Urinary bladder (tissue), 4 donors: ENCODE data around the gene AMBRA1. TPM values are rescaled to one million over a fixed set of nuclear protein-coding genes. Genes with fewer than 3 reads are reported as not detected.

Source experiments
- DNase-seq: peaks from one replicate; pipeline ENCODE4 v3.0.0-alpha.2; 2015; ENCODE audit errors: extremely low spot score
- H3K27ac ChIP-seq: one replicate; pipeline ENCODE4 v1.5.1; 2013; ENCODE audit warnings: low read depth, mild to moderate bottlenecking, moderate library complexity
- H3K36me3 ChIP-seq: one replicate; pipeline ENCODE4 v1.6.1; 2013; ENCODE audit warnings: mild to moderate bottlenecking, moderate library complexity; ENCODE audit not compliant: insufficient read depth
- H3K4me1 ChIP-seq: one replicate; pipeline ENCODE4 v1.6.1; 2013; ENCODE audit warnings: mild to moderate bottlenecking, moderate library complexity; ENCODE audit not compliant: insufficient read depth
- H3K4me3 ChIP-seq: one replicate; pipeline ENCODE4 v1.5.1; 2013; ENCODE audit warnings: low read depth, low read length
- WGBS: extraction: QIAGEN DNeasy Blood & Tissue Kit; methylation state at CpG from one replicate; pipeline ENCODE4 v1.1.7; 2013; 5-methylcytosine and 5-hydroxymethylcytosine counted together
- polyA plus RNA-seq: library from polyadenylated mRNA; stranded (reverse); fragments of 200-250 nt; gene quantifications from one replicate; pipeline ENCODE4 v1.2.3, GENCODE V29; 2013
- total RNA-seq: library from RNA; depleted of rRNA; stranded (reverse); fragments of >200 nt; gene quantifications from one replicate; pipeline ENCODE4 v1.2.3, GENCODE V29; 2014
- donor health status: healthy with polysubstance abuse.
- donor health status: healthy.

The AMBRA1 gene
- total and polyA plus RNA-seq, 2 donors = 21.9 to 22.9 TPM

DNA sequence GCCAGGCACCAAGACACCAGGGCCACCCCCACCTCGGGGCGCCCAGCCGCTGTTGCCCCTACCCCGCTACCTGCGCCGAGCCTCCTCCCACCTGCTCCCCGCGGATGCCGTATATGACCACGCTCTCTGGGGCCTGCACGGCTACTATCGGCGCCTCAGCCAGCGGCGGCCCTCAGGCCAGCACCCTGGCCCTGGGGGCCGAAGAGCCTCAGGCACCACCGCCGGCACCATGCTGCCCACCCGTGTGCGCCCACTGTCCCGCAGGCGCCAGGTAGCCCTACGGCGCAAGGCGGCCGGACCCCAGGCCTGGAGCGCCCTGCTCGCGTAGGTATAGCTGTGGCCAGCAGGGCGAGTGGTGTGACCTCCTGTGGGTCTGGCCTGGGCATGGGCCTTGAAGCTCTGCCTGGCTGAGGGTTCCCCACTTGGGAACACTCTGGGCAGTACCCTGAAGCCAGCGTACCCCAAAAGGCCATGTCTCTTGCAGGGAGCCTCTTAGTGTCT lies 227.1 kb downstream of the AMBRA1 start:
- Histone ChIP-seq H3K4me1 (no peaks in the 10 kb centered on the region), H3K4me3 (no peak overlapping the region), H3K36me3 (no peaks in the 10 kb centered on the region), H3K27ac (no peak overlapping the region)
- no peak for DNase-seq
- WGBS = 92% methylated on average over 31 of the region's 31 CpGs

DNA sequence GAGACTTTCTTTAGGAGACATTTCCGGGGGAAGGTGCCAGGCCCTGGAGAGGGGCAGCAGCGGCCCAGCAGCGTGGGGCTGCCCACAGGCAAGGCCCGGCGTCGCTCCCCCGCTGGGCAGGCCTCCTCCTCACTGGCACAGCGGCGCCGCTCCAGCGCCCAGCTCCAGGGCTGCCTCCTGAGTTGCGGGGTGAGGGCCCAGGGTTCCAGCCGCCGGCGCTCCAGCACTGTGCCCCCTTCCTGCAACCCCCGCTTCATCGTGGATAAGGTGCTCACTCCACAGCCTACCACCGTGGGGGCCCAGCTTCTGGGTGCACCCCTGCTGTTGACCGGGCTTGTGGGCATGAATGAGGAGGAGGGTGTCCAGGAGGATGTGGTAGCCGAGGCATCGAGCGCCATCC lies 227.6 kb downstream of the AMBRA1 start:
- Histone ChIP-seq H3K4me1 (no peaks in the 10 kb centered on the region), H3K27ac (no peak overlapping the region), H3K36me3 (no peaks in the 10 kb centered on the region), H3K4me3 (no peak overlapping the region)
- 91% methylated on average over 22 of the region's 22 CpGs for WGBS
- DNase-seq = no peak

DNA sequence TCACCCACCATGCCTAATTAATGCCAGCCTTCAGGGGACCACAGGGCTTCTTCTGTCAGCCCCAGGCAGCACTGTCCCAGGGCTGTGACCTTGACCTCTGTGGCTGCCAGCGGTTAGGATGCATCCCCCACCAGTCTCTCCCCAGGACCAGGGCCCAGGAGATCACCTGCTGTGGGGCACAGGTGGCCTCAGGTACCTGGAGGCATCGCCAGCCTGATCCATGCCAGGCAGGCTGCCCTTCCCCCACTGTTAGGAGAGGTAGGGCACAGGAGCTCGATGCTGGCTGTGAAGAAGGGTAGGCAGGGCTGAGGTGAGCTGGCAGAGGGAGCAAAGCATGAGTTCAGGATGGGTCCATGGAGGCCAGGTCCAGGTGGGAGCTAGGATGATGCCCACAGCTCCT lies 229.0 kb downstream of the AMBRA1 start:
- DNase-seq = no peak
- 87% methylated on average over 3 of the region's 3 CpGs for WGBS
- Histone ChIP-seq H3K4me3 (no peak overlapping the region), H3K4me1 (no peaks in the 10 kb centered on the region), H3K36me3 (no peaks in the 10 kb centered on the region), H3K27ac (no peak overlapping the region)

DNA sequence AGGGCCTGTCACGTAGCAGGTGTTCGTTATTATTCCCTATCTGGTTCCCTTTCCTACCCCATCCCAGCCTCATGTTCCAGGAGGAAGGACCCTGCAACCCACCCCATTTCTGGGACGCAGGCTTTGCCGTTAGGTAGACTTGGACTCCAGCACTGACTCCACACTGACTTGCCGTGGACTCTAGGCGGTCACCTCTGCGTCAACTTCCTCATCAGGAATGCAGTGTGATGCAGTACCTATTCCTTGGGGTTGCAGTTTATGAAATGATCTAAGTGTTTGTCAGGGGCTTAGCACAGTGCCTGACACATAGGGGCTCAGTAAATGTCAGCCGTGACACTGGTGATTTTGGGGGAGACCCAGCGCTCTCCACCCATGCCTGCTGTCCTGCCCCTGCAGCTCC lies 229.8 kb downstream of the AMBRA1 start:
- no peaks in the 10 kb centered on the region for H3K4me1 ChIP-seq

DNA sequence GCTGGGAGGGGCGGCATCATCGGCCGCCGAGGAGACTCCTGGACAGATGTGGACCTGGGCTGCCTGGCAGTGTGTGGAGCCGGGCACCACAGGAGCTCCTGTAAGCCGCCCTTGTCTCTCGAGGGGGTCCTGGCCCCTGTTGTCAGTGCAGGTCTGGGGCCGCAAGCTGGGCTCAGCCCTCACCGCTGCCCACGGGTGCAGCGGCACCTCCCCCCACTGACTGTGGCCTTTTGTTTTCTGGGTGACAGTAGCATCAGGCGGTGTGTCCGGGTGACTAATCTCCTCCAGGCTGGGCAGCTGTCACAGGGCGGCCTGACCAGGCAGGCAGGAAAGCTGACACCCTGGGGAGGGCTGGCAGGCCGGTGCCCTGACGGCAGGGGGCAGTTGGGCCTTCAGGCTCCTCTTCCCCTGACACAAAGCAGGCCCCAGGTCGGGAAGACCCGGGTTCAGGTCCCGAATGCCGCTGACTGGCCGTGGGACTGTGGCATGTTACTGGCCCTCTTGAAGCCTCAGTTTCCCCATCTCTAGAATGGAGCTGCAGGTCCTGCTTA lies 230.3 kb downstream of the AMBRA1 start:
- DNase-seq = no peak
- H3K4me3 ChIP-seq = no peak overlapping the region

More for the DNA sequence above, 229.8 kb downstream of the AMBRA1 start:
- WGBS = 91% methylated on average over 9 of the region's 9 CpGs
- H3K4me3 ChIP-seq = no peak overlapping the region
- DNase-seq = no peak
- H3K27ac ChIP-seq = no peak overlapping the region
- H3K36me3 ChIP-seq = no peaks in the 10 kb centered on the region

DNA sequence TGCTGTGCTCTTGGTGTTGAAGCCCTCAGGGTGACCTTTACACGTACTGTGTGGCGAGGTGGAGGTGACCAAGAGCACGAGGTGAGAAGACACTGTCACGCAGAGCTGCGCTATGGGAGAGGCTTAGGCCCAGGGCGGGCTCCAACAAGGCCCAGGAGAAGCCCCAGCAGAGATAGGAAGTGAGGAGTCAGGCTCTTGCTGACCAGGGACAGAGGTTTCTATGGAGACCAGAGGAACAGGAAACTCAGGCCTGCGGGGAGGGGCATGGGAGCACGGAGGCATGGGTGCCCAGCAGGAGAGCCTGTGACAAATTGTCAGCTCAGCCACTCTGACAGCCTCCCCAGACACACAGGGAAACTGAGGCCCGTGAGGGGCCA lies 230.8 kb downstream of the AMBRA1 start:
- no peak overlapping the region for H3K4me3 ChIP-seq
- no peaks in the 10 kb centered on the region for H3K36me3 ChIP-seq
- peak overlapping the region; percentile 45 for H3K27ac ChIP-seq
- no peaks in the 10 kb centered on the region for H3K4me1 ChIP-seq
- no peak for DNase-seq
- 54% methylated on average over 9 of the region's 9 CpGs for WGBS

More for the DNA sequence above, 230.3 kb downstream of the AMBRA1 start:
- WGBS = 72% methylated on average over 21 of the region's 21 CpGs
- Histone ChIP-seq H3K36me3 (no peaks in the 10 kb centered on the region), H3K4me1 (no peaks in the 10 kb centered on the region), H3K27ac (peak overlapping the region; percentile 45)

DNA sequence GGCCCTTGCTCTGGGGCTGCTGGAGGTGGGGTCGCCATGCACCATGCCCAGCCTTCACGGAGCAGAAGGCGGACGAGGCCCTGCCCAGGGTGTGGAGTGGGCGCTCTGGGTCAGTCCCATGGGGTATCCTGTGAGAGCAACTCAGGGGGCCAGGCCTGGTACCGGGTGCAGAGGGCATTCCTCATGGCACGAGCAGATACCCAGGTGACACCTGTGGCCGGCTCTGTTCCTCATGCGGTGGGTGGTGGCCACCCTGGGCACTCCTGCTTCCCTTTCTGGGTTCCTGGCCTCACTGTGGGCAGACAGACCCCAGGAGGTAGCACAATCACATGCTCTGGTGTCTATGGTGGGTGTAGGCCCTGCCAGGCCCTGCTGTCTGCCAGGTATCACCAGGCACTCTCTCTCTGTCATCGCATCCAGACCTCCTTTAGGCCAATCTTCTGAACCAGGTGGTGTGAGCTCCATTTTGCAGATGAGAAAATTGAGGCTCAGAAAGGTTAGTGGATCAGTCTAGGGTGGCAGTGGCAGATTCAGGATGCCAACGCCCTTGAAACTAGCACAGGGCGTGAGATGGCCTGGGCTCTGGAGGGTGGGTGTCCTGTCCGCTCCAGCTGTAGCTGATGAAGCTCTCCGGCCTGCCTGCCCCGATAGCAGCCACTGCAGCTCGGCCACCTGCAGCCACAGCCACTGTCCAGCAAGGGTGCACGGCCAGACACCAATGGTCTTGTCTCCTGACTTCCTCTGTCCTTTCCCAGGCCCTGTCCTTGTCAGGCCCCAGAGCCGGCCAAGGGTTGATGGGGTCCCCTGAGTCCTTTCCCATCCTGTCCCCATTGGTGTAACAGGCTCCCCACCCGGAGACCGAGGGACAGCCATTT lies 231.4 kb downstream of the AMBRA1 start:
- Histone ChIP-seq H3K27ac (peak overlapping the region; percentile 1), H3K36me3 (no peaks in the 10 kb centered on the region), H3K4me3 (no peak overlapping the region), H3K4me1 (no peaks in the 10 kb centered on the region)
- 78% methylated on average over 20 of the region's 20 CpGs for WGBS
- DNase-seq = no peak

DNA sequence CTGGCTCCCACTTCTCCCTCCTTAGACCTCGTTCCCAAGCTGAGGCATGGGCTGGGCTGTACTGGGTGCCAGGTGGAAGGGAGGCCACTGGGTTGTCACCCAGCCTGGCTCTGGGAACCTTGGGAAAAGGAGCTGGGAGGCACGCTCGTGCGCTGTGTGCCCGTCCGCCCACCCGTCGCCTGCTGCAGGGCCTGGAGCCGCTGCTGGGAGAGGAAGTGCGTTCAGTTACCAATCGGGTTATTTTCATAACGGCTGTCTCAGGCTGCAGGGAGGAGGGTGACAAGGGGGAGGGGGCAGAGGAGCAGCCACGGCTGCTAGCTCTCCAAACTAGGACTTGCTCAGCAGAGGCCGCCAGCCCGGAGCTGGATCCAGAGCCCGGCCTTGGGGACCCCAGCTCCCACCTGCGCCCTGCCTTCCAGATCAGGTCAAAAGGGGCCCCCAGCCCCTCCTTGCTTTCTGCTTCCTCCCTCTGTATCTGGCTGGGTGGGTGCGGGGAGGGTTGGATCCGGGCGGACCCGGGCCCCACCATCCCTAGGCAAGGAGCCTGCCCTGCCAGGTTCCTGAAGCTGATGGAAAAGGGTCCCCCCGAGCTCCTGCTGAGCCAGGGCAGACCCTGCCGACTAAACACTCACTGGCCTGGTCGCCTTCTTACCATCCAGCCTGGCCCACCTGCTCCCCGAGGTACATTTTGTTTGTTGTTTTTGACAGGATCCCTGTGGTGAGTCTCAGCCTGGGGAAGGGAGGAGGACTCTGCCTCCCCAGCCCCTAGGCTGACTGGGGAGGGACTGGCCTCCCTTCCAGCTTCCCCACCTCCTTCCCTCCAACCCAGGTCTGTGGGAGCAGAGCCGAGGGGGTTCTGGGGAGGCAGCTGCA lies 232.3 kb downstream of the AMBRA1 start:
- 14% methylated on average over 26 of the region's 26 CpGs for WGBS
- Histone ChIP-seq H3K36me3 (no peaks in the 10 kb centered on the region), H3K27ac (peak overlapping the region; percentile 13), H3K4me3 (no peak overlapping the region), H3K4me1 (no peaks in the 10 kb centered on the region)
- DNase-seq = no peak

DNA sequence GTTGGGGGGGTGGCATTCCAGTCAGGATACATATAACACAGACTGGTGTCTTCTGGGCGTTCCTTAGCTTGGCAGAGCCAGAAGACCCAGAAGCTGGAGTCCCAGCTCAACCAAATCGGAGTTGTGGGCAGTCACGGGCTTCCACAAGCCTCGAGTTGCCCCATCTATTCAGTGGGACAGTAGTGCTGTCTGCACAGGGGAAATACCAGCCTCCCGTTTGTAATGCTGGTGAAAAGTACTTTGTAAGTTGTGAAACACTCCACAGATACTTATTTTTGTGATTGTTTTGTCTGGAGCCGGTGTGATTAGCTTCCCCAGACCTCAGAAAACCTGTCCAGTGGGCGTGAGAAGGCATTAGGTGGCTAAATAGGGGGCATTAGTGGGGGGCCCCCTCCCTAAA lies 232.9 kb downstream of the AMBRA1 start:
- H3K4me3 ChIP-seq = no peak overlapping the region
- no peaks in the 10 kb centered on the region for H3K4me1 ChIP-seq
- H3K36me3 ChIP-seq = no peaks in the 10 kb centered on the region
- WGBS = 48% methylated on average over 7 of the region's 7 CpGs
- DNase-seq = no peak
- peak overlapping the region; percentile 13 for H3K27ac ChIP-seq

DNA sequence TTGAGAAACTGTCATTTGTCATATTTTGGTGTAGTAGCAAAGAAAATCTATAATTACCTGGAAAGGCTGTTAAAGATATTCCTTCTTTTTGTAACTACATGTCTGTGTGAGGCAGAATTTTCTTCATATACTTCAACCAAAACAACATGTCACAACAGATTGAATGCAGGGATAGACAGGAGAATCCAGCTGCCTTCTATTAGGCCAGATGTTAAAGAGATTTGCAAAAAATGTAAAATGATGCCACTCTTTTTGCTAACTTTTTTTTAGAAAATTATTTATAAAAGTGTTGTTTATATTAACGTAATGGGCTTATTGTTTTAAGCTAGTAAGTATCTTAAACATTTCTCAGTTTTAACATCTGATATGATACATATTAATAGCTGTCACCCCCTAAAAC lies 233.9 kb downstream of the AMBRA1 start:
- H3K27ac ChIP-seq = no peak overlapping the region
- WGBS = 46% methylated on average over 1 of the region's 1 CpG
- no peaks in the 10 kb centered on the region for H3K36me3 ChIP-seq
- DNase-seq = no peak
- H3K4me3 ChIP-seq = no peak overlapping the region
- no peaks in the 10 kb centered on the region for H3K4me1 ChIP-seq

DNA sequence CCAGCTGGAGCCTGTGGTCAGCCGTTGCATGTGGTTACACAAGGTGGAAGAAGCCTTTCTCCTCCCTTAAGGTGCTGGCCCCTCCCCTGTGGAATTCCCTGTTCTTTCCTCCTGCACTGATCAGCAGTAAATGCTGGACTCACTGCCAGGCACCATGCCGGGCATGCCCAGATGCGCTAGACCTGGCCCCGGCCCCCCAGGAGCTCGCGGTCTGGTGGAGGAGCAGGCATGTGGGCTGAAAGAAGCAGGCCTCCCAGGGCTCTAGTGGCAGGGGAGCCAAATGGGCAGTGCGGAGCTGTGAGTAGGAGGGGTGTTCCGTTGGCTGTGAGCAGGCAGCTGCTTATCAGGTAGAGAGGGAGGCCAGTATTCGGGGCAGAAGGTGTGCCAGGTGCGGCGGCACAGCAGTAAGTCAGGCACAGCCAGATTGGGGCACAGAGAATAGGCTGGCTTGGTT lies 236.3 kb downstream of the AMBRA1 start:
- no peak for DNase-seq
- Histone ChIP-seq H3K4me3 (no peak overlapping the region), H3K36me3 (no peaks in the 10 kb centered on the region), H3K27ac (no peak overlapping the region), H3K4me1 (no peaks in the 10 kb centered on the region)
- 87% methylated on average over 11 of the region's 11 CpGs for WGBS

DNA sequence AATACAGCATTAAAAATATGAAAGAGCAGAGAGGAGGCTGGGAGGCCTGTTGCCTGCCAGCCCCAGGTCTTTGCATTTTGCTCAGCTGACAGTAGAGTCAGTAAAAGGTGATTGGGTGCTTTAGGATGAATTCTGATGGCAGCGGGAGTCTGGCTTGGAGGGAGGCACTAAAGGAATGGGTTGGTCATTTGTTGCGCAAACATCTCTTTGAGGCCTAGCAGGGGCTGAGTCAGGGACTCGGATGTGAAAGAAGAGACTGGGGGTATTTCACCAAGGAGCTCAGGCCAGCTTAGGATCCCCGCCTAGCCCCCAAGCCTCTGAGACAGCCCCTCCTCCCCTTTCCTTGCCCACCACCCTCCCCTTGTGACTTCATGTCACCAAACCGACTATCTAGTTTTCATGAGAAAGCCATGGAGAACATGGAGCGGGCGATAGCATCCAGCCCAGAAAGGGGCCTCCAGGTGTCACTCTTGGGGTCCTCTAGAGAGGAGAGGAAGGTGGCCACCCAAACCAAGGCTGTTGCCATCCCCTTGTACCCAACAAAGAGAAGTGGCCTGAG lies 236.8 kb downstream of the AMBRA1 start:
- 86% methylated on average over 7 of the region's 7 CpGs for WGBS

DNA sequence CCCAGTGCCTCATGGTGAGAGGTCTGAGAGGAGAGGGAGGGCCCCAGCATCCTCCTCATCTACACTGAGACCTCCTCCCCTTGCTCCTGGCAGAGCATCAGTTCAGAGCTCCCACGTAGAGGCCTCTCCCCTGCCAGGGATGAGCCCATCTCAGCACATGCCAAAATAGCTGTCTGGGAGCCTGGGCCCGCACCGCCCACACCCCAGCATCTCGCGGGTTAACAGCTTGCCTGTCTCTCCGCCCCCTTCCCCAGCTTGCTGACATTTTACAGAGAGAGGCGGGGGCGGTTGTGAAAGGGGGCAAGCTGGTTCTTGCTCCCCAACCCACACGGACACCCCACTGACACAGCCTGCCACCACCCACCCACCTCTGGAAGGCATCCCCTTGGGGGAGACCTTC lies 240.1 kb downstream of the AMBRA1 start:
- DNase-seq = no peak
- Histone ChIP-seq H3K36me3 (no peaks in the 10 kb centered on the region), H3K4me3 (no peak overlapping the region), H3K4me1 (no peaks in the 10 kb centered on the region), H3K27ac (no peak overlapping the region)
- 38% methylated on average over 9 of the region's 9 CpGs for WGBS

More for the DNA sequence above, 236.8 kb downstream of the AMBRA1 start:
- Histone ChIP-seq H3K4me1 (no peaks in the 10 kb centered on the region), H3K36me3 (no peaks in the 10 kb centered on the region), H3K4me3 (no peak overlapping the region), H3K27ac (no peak overlapping the region)
- no peak for DNase-seq
